WTC11 (cell line): ENCODE measurements around the gene CDH2. TPM values are rescaled to one million over a fixed set of nuclear protein-coding genes. Genes with fewer than 3 reads are reported as not detected.
A peak's percentile ranks its signal among the peaks of the same experiment; 100 is the strongest.

ENCODE experiments used
- ATAC-seq: fragments of 200-7000 bp; cut with Tn5 transposase; 2 replicates; pipeline ENCODE4 v1.10.0; 2021; ENCODE audit warnings: mild to moderate bottlenecking, moderate library complexity
- CTCF ChIA-PET: fragments of 300-600 bp; sonication (Branson Sonifier 250); formaldehyde crosslinking; loops from one replicate; lab custom pipeline; 2021; ENCODE audit warnings: antibody characterized with exemption; lab: Charles Lee
- POLR2A ChIA-PET: fragments of 350-600 bp; sonication (Branson Sonifier 250); formaldehyde crosslinking; loops from one replicate; lab custom pipeline; 2021; ENCODE audit warnings: antibody characterized with exemption; lab: Charles Lee
- DNase-seq: peaks from one replicate; pipeline ENCODE4 v3.0.0; 2021; ENCODE audit warnings: low spot score
- H3K27ac Mint-ChIP-seq: 2 replicates; pipeline ENCODE4 v1.8.0; 2021; ENCODE audit warnings: mixed read lengths
- H3K27me3 Mint-ChIP-seq: 2 replicates; pipeline ENCODE4 v1.8.0; 2021; ENCODE audit warnings: low read depth, mild to moderate bottlenecking, moderate library complexity, mixed read lengths
- H3K36me3 Mint-ChIP-seq: 2 replicates; pipeline ENCODE4 v1.8.0; 2021; ENCODE audit warnings: mixed read lengths
- H3K4me1 Mint-ChIP-seq: 2 replicates; pipeline ENCODE4 v1.8.0; 2022; ENCODE audit warnings: mixed read lengths
- H3K4me3 Mint-ChIP-seq: 2 replicates; pipeline ENCODE4 v1.8.0; 2021; ENCODE audit warnings: mild to moderate bottlenecking, moderate library complexity, mixed read lengths
- H3K9me3 Mint-ChIP-seq: 2 replicates; pipeline ENCODE4 v1.8.0; 2021; ENCODE audit warnings: mixed read lengths
- ARID4B ChIP-seq: sonication (generic); formaldehyde crosslinking; IDR thresholded peaks from 2 replicates; pipeline ENCODE4 v1.8.0; 2023; ENCODE audit warnings: missing genetic modification reagents, mild to moderate bottlenecking, borderline replicate concordance
- CBFB ChIP-seq: sonication (generic); formaldehyde crosslinking; IDR thresholded peaks from 2 replicates; pipeline ENCODE4 v1.8.1; 2022; ENCODE audit warnings: mild to moderate bottlenecking, low read depth, missing genetic modification reagents
- E2F4 ChIP-seq: sonication (generic); formaldehyde crosslinking; IDR thresholded peaks from 2 replicates; pipeline ENCODE4 v1.8.1; 2022; ENCODE audit warnings: low read depth, mild to moderate bottlenecking, moderate library complexity, missing genetic modification reagents, borderline replicate concordance
- GTF2I ChIP-seq: fragments of 250-450 bp; sonication (Bioruptor Pico); conservative IDR thresholded peaks from 2 replicates; pipeline ENCODE4 v1.4.0; 2021; ENCODE audit warnings: mild to moderate bottlenecking
- IRF1 ChIP-seq: sonication (generic); formaldehyde crosslinking; IDR thresholded peaks from 2 replicates; pipeline ENCODE4 v1.8.0; 2023; ENCODE audit warnings: missing genetic modification reagents
- NFATC4 ChIP-seq: fragments of 250-450 bp; sonication (Bioruptor Pico); IDR thresholded peaks from 2 replicates; pipeline ENCODE4 v1.9.0; 2021; ENCODE audit warnings: mild to moderate bottlenecking
- NFE2L1 ChIP-seq: sonication (generic); formaldehyde crosslinking; IDR thresholded peaks from 2 replicates; pipeline ENCODE4 v1.8.1; 2023; ENCODE audit warnings: missing genetic modification reagents
- OVOL2 ChIP-seq: fragments of 250-450 bp; sonication (Bioruptor Pico); IDR thresholded peaks from 2 replicates; pipeline ENCODE4 v1.9.0; 2021; ENCODE audit warnings: mild to moderate bottlenecking, borderline replicate concordance
- PRDM15 ChIP-seq: sonication (generic); formaldehyde crosslinking; IDR thresholded peaks from 2 replicates; pipeline ENCODE4 v1.8.0; 2022; ENCODE audit warnings: missing genetic modification reagents
- RELA ChIP-seq: sonication (generic); formaldehyde crosslinking; IDR thresholded peaks from 2 replicates; pipeline ENCODE4 v1.8.1; 2022; ENCODE audit warnings: missing genetic modification reagents, mild to moderate bottlenecking, borderline replicate concordance
- RORB ChIP-seq: fragments of 250-450 bp; sonication (Bioruptor Pico); IDR thresholded peaks from 2 replicates; pipeline ENCODE4 v1.9.0; 2021; ENCODE audit warnings: mild to moderate bottlenecking
- TEAD1 ChIP-seq: sonication (generic); formaldehyde crosslinking; IDR thresholded peaks from 2 replicates; pipeline ENCODE4 v1.8.0; 2022; ENCODE audit warnings: mild to moderate bottlenecking, missing genetic modification reagents
- USF2 ChIP-seq: sonication (generic); formaldehyde crosslinking; IDR thresholded peaks from 2 replicates; pipeline ENCODE4 v1.8.1; 2023; ENCODE audit warnings: mild to moderate bottlenecking, missing genetic modification reagents, moderate library complexity
- ZNF263 ChIP-seq: sonication (generic); formaldehyde crosslinking; IDR thresholded peaks from 2 replicates; pipeline ENCODE4 v1.8.1; 2022; ENCODE audit warnings: low read depth, mild to moderate bottlenecking, moderate library complexity, missing genetic modification reagents
- ZNF671 ChIP-seq: fragments of 250-450 bp; sonication (Bioruptor Pico); IDR thresholded peaks from 2 replicates; pipeline ENCODE4 v1.8.0; 2021; ENCODE audit warnings: mild to moderate bottlenecking
- total RNA-seq: library from RNA; stranded (reverse); gene quantifications from 3 replicates; pipeline ENCODE4 v1.2.3, GENCODE V29; 2021

CDH2 gene
- total RNA-seq, 1 experiment from 2014 or later, result 17.3 TPM

GRCh38 chr18:28078849-28079248, 98.1 kb downstream of the CDH2 start:
- POLR2A ChIA-PET, result interaction anchor here (0.6 kb wide), 1 partner anchor 314 kb away, joined by 3 read pairs; no protein-coding TSS in a partner anchor
- TF ChIP-seq RORB (CRISPR knock-in tag) (peak; percentile 2; the same call in 1 of the 2 replicates), ZNF263 (no peak)
- TF ChIP-seq, all 79 proteins: peak for 1
- H3K9me3 Mint-ChIP-seq, result no peaks in the 10 kb centered on the region
- H3K36me3 Mint-ChIP-seq, result no peaks in the 10 kb centered on the region
- no peak overlapping the region for H3K27ac Mint-ChIP-seq
- H3K4me3 Mint-ChIP-seq, result no peak overlapping the region
- DNase-seq (no peak), ATAC-seq (no peak)
- peaks cover 2% of the 10 kb centered on the region for H3K27me3 Mint-ChIP-seq
- H3K4me1 Mint-ChIP-seq, result peaks cover 20% of the 10 kb centered on the region
- CTCF ChIA-PET, result no interaction called here

- H3K4me3 Mint-ChIP-seq, result no peak overlapping the region
- no peaks in the 10 kb centered on the region for H3K36me3 Mint-ChIP-seq
- H3K27me3 Mint-ChIP-seq, result no peaks in the 10 kb centered on the region
- CTCF ChIA-PET, result no interaction called here
- no peak for DNase-seq
- H3K9me3 Mint-ChIP-seq, result no peaks in the 10 kb centered on the region
- TF ChIP-seq GTF2I, result no peak
- TF ChIP-seq RELA (CRISPR knock-in tag), result no peak
- TF ChIP-seq NFATC4 (CRISPR knock-in tag), result no peak
- no peak for TF ChIP-seq TEAD1
- no peak for TF ChIP-seq ZNF263
- TF ChIP-seq CBFB, result no peak
- TF ChIP-seq ZNF671 (CRISPR knock-in tag), result no peak
- no peak for TF ChIP-seq USF2 (CRISPR knock-in tag)
- TF ChIP-seq NFE2L1, result no peak
- TF ChIP-seq OVOL2 (CRISPR knock-in tag), result no peak
- TF ChIP-seq, all 79 proteins: peak for 0
- ATAC-seq, result no peak
- POLR2A ChIA-PET, result interaction anchor here (0.6 kb wide), 1 partner anchor 314 kb away, joined by 3 read pairs; no protein-coding TSS in a partner anchor
- H3K27ac Mint-ChIP-seq, result no peak overlapping the region
- peaks cover 25% of the 10 kb centered on the region for H3K4me1 Mint-ChIP-seq
Observed at GRCh38 chr18:28078298-28078697, 98.6 kb downstream of the CDH2 start.

GRCh38 chr18:28075501-28075900, 101.4 kb downstream of the CDH2 start:
- POLR2A ChIA-PET, result no interaction called here
- Mint-ChIP-seq H3K9me3 (no peaks in the 10 kb centered on the region), H3K27ac (no peak overlapping the region), H3K27me3 (no peaks in the 10 kb centered on the region), H3K36me3 (no peaks in the 10 kb centered on the region), H3K4me3 (no peak overlapping the region), H3K4me1 (peaks cover 32% of the 10 kb centered on the region)
- no peak for DNase-seq
- no peak for TF ChIP-seq PRDM15 (CRISPR knock-in tag)
- no peak for ATAC-seq
- CTCF ChIA-PET, result no interaction called here

GRCh38 chr18:28074076-28074475, 102.9 kb downstream of the CDH2 start:
- Mint-ChIP-seq H3K4me1 (peaks cover 28% of the 10 kb centered on the region), H3K36me3 (no peaks in the 10 kb centered on the region), H3K27ac (no peak overlapping the region), H3K4me3 (no peak overlapping the region), H3K9me3 (no peaks in the 10 kb centered on the region), H3K27me3 (no peaks in the 10 kb centered on the region)
- ATAC-seq, result no peak
- POLR2A ChIA-PET, result interaction anchor here (0.5 kb wide), 1 partner anchor 97 kb away, joined by 3 read pairs; no protein-coding TSS in a partner anchor
- DNase-seq, result no peak
- CTCF ChIA-PET, result no interaction called here
- no peak for TF ChIP-seq ARID4B (CRISPR knock-in tag)
- TF ChIP-seq ZNF263, result no peak
- TF ChIP-seq E2F4, result no peak
- TF ChIP-seq IRF1, result no peak
